Neural progenitor cell (in vitro differentiated cells): ENCODE data around the gene MTCL1. TPM values are rescaled to one million over a fixed set of nuclear protein-coding genes. Genes with fewer than 3 reads are reported as not detected.
A peak's percentile ranks its signal among the peaks of the same experiment; 100 is the strongest.

Experiments used
- DNase-seq: peaks from one replicate; pipeline ENCODE4 v3.0.0-alpha.2; 2016; ENCODE audit warnings: low spot score
- H2AFZ ChIP-seq: fragments of 200-600 bp; sonication (generic); replicated peaks from 2 replicates; pipeline ENCODE4 v1.6.1; 2016; ENCODE audit warnings: antibody characterized with exemption
- H3F3A ChIP-seq: fragments of 200-600 bp; sonication (generic); 2 replicates; pipeline ENCODE4 v1.6.1; 2016; ENCODE audit warnings: antibody characterized with exemption, low read depth
- H3K27ac ChIP-seq: fragments of 200-600 bp; sonication (generic); 2 replicates; pipeline ENCODE4 v1.5.1; 2016; ENCODE audit warnings: mild to moderate bottlenecking
- H3K27me3 ChIP-seq: fragments of 200-600 bp; sonication (generic); 2 replicates; pipeline ENCODE4 v1.6.1; 2016; ENCODE audit warnings: mild to moderate bottlenecking, moderate library complexity
- H3K36me3 ChIP-seq: fragments of 200-600 bp; sonication (generic); 2 replicates; pipeline ENCODE4 v1.5.1; 2016
- H3K4me1 ChIP-seq: fragments of 200-600 bp; sonication (generic); 2 replicates; pipeline ENCODE4 v1.6.1; 2016; ENCODE audit warnings: mixed run types
- H3K4me2 ChIP-seq: fragments of 200-600 bp; sonication (generic); 2 replicates; pipeline ENCODE4 v1.6.1; 2016
- H3K4me3 ChIP-seq: fragments of 200-600 bp; sonication (generic); 2 replicates; pipeline ENCODE4 v1.5.1; 2016
- H3K79me2 ChIP-seq: fragments of 200-600 bp; sonication (generic); 2 replicates; pipeline ENCODE4 v1.6.1; 2016; ENCODE audit warnings: low read depth
- H3K9ac ChIP-seq: fragments of 200-600 bp; sonication (generic); 2 replicates; pipeline ENCODE4 v1.6.1; 2016
- H3K9me3 ChIP-seq: fragments of 200-600 bp; sonication (generic); 2 replicates; pipeline ENCODE4 v1.5.1; 2016; ENCODE audit warnings: low read depth
- H4K20me1 ChIP-seq: fragments of 200-600 bp; sonication (generic); 2 replicates; pipeline ENCODE4 v1.6.1; 2016; ENCODE audit warnings: low read depth
- H3K27ac Mint-ChIP-seq: 3 replicates; pipeline ENCODE4 v1.8.0; 2021; ENCODE audit warnings: mixed read lengths
- H3K27me3 Mint-ChIP-seq: 2 replicates; pipeline ENCODE4 v1.8.0; 2022; ENCODE audit warnings: low read depth, mild to moderate bottlenecking, inconsistent platforms, moderate library complexity, mixed read lengths; ENCODE audit not compliant: insufficient read depth
- H3K36me3 Mint-ChIP-seq: 3 replicates; pipeline ENCODE4 v1.8.0; 2021; ENCODE audit warnings: mixed read lengths
- H3K4me1 Mint-ChIP-seq: 3 replicates; pipeline ENCODE4 v1.8.0; 2021; ENCODE audit warnings: mixed read lengths
- H3K4me3 Mint-ChIP-seq: 3 replicates; pipeline ENCODE4 v1.8.0; 2021; ENCODE audit warnings: mild to moderate bottlenecking, moderate library complexity, mixed read lengths
- H3K9me3 Mint-ChIP-seq: 3 replicates; pipeline ENCODE4 v1.8.0; 2020; ENCODE audit warnings: mixed read lengths
- EZH2 ChIP-seq: fragments of 200-600 bp; sonication (generic); IDR thresholded peaks from 2 replicates; pipeline ENCODE4 v1.6.1; 2017; ENCODE audit warnings: antibody characterized with exemption, mild to moderate bottlenecking, moderate library complexity
- EZH2phosphoT487 ChIP-seq: fragments of 200-600 bp; sonication (generic); IDR thresholded peaks from 2 replicates; pipeline ENCODE4 v1.6.1; 2017; ENCODE audit warnings: antibody characterized with exemption
- total RNA-seq: library from RNA; depleted of rRNA; stranded (reverse); fragments of >200 nt; gene quantifications from 2 replicates; pipeline ENCODE4 v1.2.3, GENCODE V29; 2015; ENCODE audit warnings: low replicate concordance
- TF ChIP-seq, protein P1 (sequence below): fragments of 200-600 bp; sonication (generic); IDR thresholded peaks from 2 replicates; pipeline ENCODE4 v1.5.1; 2017; ENCODE audit warnings: antibody characterized with exemption, mild to moderate bottlenecking

Gene MTCL1
- total RNA-seq, 1 donor from 2014 or later = 36.9 TPM

DNA sequence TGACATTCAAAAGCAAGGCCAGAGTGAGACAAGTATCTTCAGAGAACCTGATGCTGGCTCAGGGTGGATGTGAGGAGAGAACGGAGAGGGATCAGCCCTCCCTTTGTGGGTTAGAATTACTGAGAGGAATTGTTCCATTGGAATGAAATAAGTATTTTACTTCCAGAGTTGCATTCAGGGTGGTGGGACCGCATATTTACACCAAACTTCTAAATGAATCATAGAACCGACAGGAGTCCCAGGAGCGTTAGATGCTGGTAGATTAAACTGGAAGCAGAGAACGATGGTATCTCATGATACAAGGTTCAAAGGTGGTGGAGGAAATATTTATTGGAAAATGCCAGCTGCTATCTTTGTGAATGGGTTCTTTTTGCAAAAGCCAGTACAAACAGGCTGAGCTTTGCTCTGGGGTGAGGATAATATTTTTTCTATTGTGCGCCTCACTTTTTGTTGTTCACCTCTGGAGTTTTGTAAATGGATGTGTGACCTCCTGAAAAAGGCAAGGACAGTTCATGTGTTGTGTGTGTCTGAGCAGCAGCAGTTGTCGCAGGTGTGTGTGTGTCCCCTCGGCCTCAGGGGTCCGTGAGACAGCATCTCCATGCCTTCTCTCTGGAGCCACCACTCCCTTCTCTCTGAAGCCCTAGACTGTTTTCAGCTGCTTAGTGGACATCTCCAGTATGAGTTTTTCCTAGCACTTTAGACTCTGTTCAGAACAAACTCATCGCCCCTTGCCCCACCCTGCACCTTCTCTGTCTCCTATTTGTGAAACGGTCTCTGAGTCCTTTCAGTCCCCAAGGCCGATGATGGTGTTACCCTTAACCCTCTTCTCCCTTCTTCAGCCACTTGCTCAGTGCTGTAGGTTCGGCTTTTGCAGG, 17.8 kb downstream of the MTCL1 start:
- Histone ChIP-seq H3K4me1 (peaks cover 49% of the 10 kb centered on the region), H3K9ac (no peak overlapping the region), H3K4me2 (no peak overlapping the region), H4K20me1 (peaks cover 3% of the 10 kb centered on the region), H3K27me3 (no peaks in the 10 kb centered on the region), H3K4me3 (no peak overlapping the region), H3K9me3 (no peaks in the 10 kb centered on the region), H3K79me2 (peaks cover 91% of the 10 kb centered on the region), H2AFZ (no peak overlapping the region), H3K36me3 (peaks cover 4% of the 10 kb centered on the region), H3K27ac (peak overlapping the region; percentile 60), H3F3A (peaks cover 36% of the 10 kb centered on the region)
- H3K4me3 Mint-ChIP-seq = no peak overlapping the region
- no peak for DNase-seq
- H3K4me1 Mint-ChIP-seq = peaks cover 21% of the 10 kb centered on the region
- peaks cover 32% of the 10 kb centered on the region for H3K36me3 Mint-ChIP-seq
- H3K9me3 Mint-ChIP-seq = no peaks in the 10 kb centered on the region
- H3K27me3 Mint-ChIP-seq = peaks cover 2% of the 10 kb centered on the region
- TF ChIP-seq, protein P1, sequence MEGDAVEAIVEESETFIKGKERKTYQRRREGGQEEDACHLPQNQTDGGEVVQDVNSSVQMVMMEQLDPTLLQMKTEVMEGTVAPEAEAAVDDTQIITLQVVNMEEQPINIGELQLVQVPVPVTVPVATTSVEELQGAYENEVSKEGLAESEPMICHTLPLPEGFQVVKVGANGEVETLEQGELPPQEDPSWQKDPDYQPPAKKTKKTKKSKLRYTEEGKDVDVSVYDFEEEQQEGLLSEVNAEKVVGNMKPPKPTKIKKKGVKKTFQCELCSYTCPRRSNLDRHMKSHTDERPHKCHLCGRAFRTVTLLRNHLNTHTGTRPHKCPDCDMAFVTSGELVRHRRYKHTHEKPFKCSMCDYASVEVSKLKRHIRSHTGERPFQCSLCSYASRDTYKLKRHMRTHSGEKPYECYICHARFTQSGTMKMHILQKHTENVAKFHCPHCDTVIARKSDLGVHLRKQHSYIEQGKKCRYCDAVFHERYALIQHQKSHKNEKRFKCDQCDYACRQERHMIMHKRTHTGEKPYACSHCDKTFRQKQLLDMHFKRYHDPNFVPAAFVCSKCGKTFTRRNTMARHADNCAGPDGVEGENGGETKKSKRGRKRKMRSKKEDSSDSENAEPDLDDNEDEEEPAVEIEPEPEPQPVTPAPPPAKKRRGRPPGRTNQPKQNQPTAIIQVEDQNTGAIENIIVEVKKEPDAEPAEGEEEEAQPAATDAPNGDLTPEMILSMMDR = no peak
- TF ChIP-seq EZH2 (no peak), EZH2phosphoT487 (no peak)
- H3K27ac Mint-ChIP-seq = no peak overlapping the region

DNA sequence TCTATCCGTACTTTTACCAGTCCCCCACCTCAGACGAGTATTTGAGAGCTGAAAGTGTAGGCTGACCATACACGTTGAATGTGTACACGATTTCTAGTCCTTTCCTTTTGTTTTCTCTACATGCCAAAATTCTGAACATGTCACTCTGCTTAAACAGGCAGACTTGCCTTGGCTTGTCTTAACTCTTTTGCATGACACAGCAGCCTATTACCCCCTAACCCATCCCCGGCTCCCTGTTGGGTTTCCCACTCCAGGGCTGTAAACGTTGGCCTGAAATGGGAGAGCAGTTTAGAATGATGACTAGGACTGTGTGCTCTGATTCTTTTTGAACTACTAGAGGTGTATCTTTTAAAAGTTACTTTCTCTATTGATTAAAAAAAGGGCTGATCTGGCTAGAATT, 19.1 kb downstream of the MTCL1 start:
- Histone ChIP-seq H3F3A (peaks cover 31% of the 10 kb centered on the region), H3K4me1 (peaks cover 36% of the 10 kb centered on the region), H3K9me3 (no peaks in the 10 kb centered on the region), H3K79me2 (peaks cover 89% of the 10 kb centered on the region), H3K4me3 (no peak overlapping the region), H3K27me3 (no peaks in the 10 kb centered on the region), H3K4me2 (no peak overlapping the region), H3K9ac (no peak overlapping the region), H3K36me3 (peaks cover 4% of the 10 kb centered on the region), H3K27ac (peak overlapping the region; percentile 58), H4K20me1 (no peaks in the 10 kb centered on the region), H2AFZ (no peak overlapping the region)
- H3K9me3 Mint-ChIP-seq = no peaks in the 10 kb centered on the region
- TF ChIP-seq, protein P1 = no peak
- TF ChIP-seq EZH2phosphoT487 (no peak), EZH2 (no peak)
- H3K36me3 Mint-ChIP-seq = peaks cover 34% of the 10 kb centered on the region
- no peak overlapping the region for H3K27ac Mint-ChIP-seq
- H3K4me3 Mint-ChIP-seq = no peak overlapping the region
- peaks cover 2% of the 10 kb centered on the region for H3K27me3 Mint-ChIP-seq
- H3K4me1 Mint-ChIP-seq = peaks cover 18% of the 10 kb centered on the region
- no peak for DNase-seq

DNA sequence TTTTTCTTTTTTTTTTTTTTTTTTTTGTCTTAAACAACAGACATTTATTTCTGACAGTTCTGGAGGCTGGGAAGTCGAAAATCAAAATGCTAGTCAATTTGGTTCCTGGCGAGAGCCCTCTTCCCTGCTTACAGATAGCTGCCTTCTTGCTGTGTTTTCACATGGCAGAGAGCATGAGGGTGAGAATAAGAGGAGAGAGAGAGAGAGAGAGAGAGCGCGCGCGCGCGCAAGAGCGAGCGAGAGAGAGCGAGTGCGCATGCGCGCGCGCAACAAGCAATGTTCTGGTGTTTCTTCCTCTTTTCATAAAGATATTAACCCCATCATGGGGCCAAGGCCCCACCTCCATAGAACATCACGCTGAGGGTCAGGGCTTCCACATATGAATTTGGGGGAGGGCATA, 20.9 kb downstream of the MTCL1 start:
- Histone ChIP-seq H3K27me3 (no peaks in the 10 kb centered on the region), H3K4me1 (peaks cover 18% of the 10 kb centered on the region), H2AFZ (no peak overlapping the region), H3F3A (peaks cover 15% of the 10 kb centered on the region), H3K9ac (no peak overlapping the region), H3K79me2 (peaks cover 90% of the 10 kb centered on the region), H3K4me3 (no peak overlapping the region), H3K9me3 (no peaks in the 10 kb centered on the region), H3K4me2 (no peak overlapping the region), H3K36me3 (peaks cover 4% of the 10 kb centered on the region), H4K20me1 (no peaks in the 10 kb centered on the region), H3K27ac (no peak overlapping the region)
- H3K4me1 Mint-ChIP-seq = peaks cover 12% of the 10 kb centered on the region
- DNase-seq = no peak
- H3K27me3 Mint-ChIP-seq = peaks cover 1% of the 10 kb centered on the region
- peaks cover 31% of the 10 kb centered on the region for H3K36me3 Mint-ChIP-seq
- no peak overlapping the region for H3K27ac Mint-ChIP-seq
- TF ChIP-seq, protein P1 = no peak
- TF ChIP-seq EZH2phosphoT487 (no peak), EZH2 (no peak)
- H3K9me3 Mint-ChIP-seq = no peaks in the 10 kb centered on the region
- H3K4me3 Mint-ChIP-seq = no peak overlapping the region
